Measurements from ENCODE around the gene NDFIP2. TPM values are rescaled to one million over a fixed set of nuclear protein-coding genes. Genes with fewer than 3 reads are reported as not detected.
"Not testable (repeated sequence)": the region's sequence is repeated elsewhere in the genome, so short reads cannot be mapped to it uniquely, and the experiment has no call there.

Gene NDFIP2
- total RNA-seq, 1 donor from 2014 or later, result 40.0 TPM

DNA sequence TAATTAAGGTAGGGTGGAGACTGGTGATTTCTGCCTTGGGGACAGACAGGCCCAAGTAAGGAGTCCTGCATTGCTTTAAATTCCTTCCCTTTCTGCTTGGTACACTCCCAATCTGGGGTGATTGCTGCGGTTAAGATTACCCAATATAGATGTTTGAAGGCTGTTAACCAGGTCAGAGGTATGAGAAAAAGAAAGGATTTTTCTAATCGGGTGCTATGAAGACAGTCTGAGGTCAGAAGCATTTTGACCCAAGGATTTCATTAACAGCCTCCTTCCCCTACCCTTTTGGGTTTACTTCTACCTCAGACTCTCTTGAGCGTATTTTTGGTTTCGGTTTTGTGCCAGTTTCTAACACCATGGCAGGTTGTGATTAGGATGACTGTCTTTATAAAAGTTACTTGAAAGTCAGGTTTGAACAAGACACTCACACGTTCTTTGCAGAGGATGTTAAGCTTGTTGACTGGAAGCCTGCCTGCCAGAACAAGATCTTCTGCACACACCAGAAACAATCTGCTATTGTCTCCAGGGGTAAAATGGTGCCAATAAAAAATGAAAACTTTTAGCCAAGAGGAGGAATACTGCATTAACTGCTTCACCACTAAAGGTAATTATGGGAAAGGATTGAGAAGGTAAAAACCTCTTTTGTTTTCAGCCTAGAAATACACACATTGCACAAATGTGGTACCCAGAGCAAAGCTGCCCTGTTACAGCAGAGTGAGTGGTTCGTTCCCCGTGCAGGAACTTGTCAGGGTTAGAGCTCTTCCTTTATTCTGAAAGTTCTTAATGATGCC lies 108.8 kb downstream of the NDFIP2 start:
- TF ChIP-seq, protein P1, sequence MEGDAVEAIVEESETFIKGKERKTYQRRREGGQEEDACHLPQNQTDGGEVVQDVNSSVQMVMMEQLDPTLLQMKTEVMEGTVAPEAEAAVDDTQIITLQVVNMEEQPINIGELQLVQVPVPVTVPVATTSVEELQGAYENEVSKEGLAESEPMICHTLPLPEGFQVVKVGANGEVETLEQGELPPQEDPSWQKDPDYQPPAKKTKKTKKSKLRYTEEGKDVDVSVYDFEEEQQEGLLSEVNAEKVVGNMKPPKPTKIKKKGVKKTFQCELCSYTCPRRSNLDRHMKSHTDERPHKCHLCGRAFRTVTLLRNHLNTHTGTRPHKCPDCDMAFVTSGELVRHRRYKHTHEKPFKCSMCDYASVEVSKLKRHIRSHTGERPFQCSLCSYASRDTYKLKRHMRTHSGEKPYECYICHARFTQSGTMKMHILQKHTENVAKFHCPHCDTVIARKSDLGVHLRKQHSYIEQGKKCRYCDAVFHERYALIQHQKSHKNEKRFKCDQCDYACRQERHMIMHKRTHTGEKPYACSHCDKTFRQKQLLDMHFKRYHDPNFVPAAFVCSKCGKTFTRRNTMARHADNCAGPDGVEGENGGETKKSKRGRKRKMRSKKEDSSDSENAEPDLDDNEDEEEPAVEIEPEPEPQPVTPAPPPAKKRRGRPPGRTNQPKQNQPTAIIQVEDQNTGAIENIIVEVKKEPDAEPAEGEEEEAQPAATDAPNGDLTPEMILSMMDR (IDR thresholded peaks at IDR 0.05; ENCODE audit: unreplicated experiment), result no peak

DNA sequence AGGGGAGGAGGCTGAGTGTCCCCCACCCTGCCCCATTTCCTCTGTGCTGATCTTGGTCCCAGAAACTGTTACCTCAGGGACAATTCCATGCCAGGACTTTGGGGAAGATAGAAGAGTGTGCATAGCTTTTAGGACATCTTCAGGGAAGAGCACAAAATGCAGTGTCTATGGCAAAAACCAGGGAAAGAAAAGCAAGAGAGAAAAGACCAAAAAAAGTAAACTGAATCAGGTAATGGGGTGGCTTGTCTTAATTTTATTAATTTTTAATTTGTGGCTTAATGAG lies 109.4 kb downstream of the NDFIP2 start:
- DNase-seq (ENCODE audit: low spot score in 2 of 2, unreplicated experiment in 2 of 2), result no peak
- Mint-ChIP-seq H3K9me3 (peaks cover 25% of the 10 kb centered on the region), H3K27me3 (ENCODE audit: low read depth) (no peaks in the 10 kb centered on the region), H3K4me3 (no peak overlapping the region), H3K4me1 (peaks cover 4% of the 10 kb centered on the region), H3K27ac (no peak overlapping the region), H3K36me3 (peaks cover 12% of the 10 kb centered on the region)
- TF ChIP-seq, protein P1 (IDR thresholded peaks at IDR 0.05; ENCODE audit: unreplicated experiment), result no peak

More for the DNA sequence above, 108.8 kb downstream of the NDFIP2 start:
- H3K27me3 Mint-ChIP-seq (ENCODE audit: low read depth), result no peaks in the 10 kb centered on the region
- no peak overlapping the region for H3K4me3 Mint-ChIP-seq
- DNase-seq (ENCODE audit: low spot score in 2 of 2, unreplicated experiment in 2 of 2), result no peak
- no peak overlapping the region for H3K27ac Mint-ChIP-seq
- H3K36me3 Mint-ChIP-seq, result peaks cover 16% of the 10 kb centered on the region
- peaks cover 3% of the 10 kb centered on the region for H3K4me1 Mint-ChIP-seq
- H3K9me3 Mint-ChIP-seq, result peaks cover 30% of the 10 kb centered on the region

- no peaks in the 10 kb centered on the region for H3K27me3 Mint-ChIP-seq (ENCODE audit: low read depth)
Measured at GRCh38 chr13:79591493-79591892, 110.5 kb downstream of the NDFIP2 start.

GRCh38 chr13:79593121-79593520 lies 112.2 kb downstream of the NDFIP2 start:
- Mint-ChIP-seq H3K4me1 (peaks cover 13% of the 10 kb centered on the region), H3K4me3 (no peak overlapping the region), H3K27ac (no peak overlapping the region), H3K36me3 (peaks cover 8% of the 10 kb centered on the region), H3K9me3 (peaks cover 19% of the 10 kb centered on the region), H3K27me3 (ENCODE audit: low read depth) (no peaks in the 10 kb centered on the region)
- no peak for DNase-seq (ENCODE audit: low spot score in 2 of 2, unreplicated experiment in 2 of 2)
- TF ChIP-seq, protein P1 (IDR thresholded peaks at IDR 0.05; ENCODE audit: unreplicated experiment), result no peak

More at GRCh38 chr13:79591493-79591892, 110.5 kb downstream of the NDFIP2 start:
- no peak for DNase-seq (ENCODE audit: low spot score in 2 of 2, unreplicated experiment in 2 of 2)
- H3K4me3 Mint-ChIP-seq, result no peak overlapping the region
- H3K4me1 Mint-ChIP-seq, result peaks cover 12% of the 10 kb centered on the region
- TF ChIP-seq, protein P1 (IDR thresholded peaks at IDR 0.05; ENCODE audit: unreplicated experiment), result no peak
- H3K27ac Mint-ChIP-seq, result no peak overlapping the region
- peaks cover 9% of the 10 kb centered on the region for H3K36me3 Mint-ChIP-seq
- peaks cover 21% of the 10 kb centered on the region for H3K9me3 Mint-ChIP-seq

DNA sequence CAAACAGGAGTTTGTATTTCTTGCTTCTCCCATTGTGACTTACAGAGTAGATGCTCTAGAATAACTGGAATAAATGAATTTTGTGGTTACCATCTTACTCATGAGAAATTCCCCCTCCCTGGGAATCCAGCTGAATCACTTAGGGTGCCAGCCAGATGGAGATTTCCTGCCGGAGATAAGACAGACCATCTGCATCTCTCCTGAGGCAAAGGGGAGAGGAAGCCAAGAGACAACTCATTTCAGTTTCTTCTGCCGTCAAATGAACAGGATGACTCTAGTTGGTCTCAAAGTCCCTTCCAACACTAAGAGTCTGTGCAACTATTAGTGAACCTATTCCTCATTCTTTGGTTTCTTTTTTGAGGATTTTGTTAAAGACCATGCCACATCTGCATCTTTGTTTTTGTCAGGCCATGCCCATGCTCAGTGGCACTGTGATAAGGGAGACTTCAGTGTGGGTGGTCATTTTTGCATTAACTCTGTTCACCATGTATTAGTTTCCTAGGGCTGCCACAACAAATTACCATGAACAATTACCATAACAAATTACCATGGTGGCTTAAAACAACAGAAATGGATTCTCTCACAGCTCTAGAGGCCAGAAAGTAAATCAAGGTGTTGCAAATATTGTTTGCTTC lies 112.8 kb downstream of the NDFIP2 start:
- Mint-ChIP-seq H3K4me1 (peaks cover 13% of the 10 kb centered on the region), H3K9me3 (peaks cover 13% of the 10 kb centered on the region), H3K27me3 (ENCODE audit: low read depth) (no peaks in the 10 kb centered on the region), H3K27ac (no peak overlapping the region), H3K4me3 (no peak overlapping the region), H3K36me3 (peaks cover 3% of the 10 kb centered on the region)
- TF ChIP-seq, protein P1 (IDR thresholded peaks at IDR 0.05; ENCODE audit: unreplicated experiment), result no peak
- DNase-seq (ENCODE audit: low spot score in 2 of 2, unreplicated experiment in 2 of 2), result no peak

GRCh38 chr13:79600146-79600545 lies 119.2 kb downstream of the NDFIP2 start:
- H3K9me3 Mint-ChIP-seq; H3K27me3 Mint-ChIP-seq (ENCODE audit: low read depth); H3K36me3 Mint-ChIP-seq; H3K27ac Mint-ChIP-seq; DNase-seq (ENCODE audit: low spot score in 2 of 2, unreplicated experiment in 2 of 2); H3K4me3 Mint-ChIP-seq: not testable (repeated sequence)
- peaks cover 16% of the 10 kb centered on the region for H3K4me1 Mint-ChIP-seq

All from mesothelial cell of epicardium (in vitro differentiated cells).